ENCODE measurements around the gene COPE. TPM values are rescaled to one million over a fixed set of nuclear protein-coding genes. Genes with fewer than 3 reads are reported as not detected.
"Not testable (repeated sequence)": the region's sequence is repeated elsewhere in the genome, so short reads cannot be mapped to it uniquely, and the experiment has no call there.

COPE gene
- polyA plus RNA-seq, 3 donors from 2014 or later = 378 to 407 (median 401) TPM

GRCh38 chr19:18931316-18932162 is 12.4 kb upstream of the COPE start:
- no peak for DNase-seq
- H3K4me1 Mint-ChIP-seq = peaks cover 5 to 9% of the 10 kb centered on the region in 2 donors
- H3K27ac Mint-ChIP-seq = no peak overlapping the region
- peaks cover 0 to 3% (median 0%) of the 10 kb centered on the region in 3 donors for H3K36me3 Mint-ChIP-seq
- peaks cover 3 to 15% (median 8%) of the 10 kb centered on the region in 3 donors for H3K27me3 Mint-ChIP-seq (ENCODE audit: low read depth in 3 of 3)
- no peaks in the 10 kb centered on the region for H3K9me3 Mint-ChIP-seq
- H3K4me3 Mint-ChIP-seq = no peak overlapping the region

GRCh38 chr19:18929311-18929710 is 10.1 kb upstream of the COPE start:
- no peak for DNase-seq
- Mint-ChIP-seq H3K4me1 (peaks cover 5 to 8% of the 10 kb centered on the region in 2 donors), H3K9me3 (no peaks in the 10 kb centered on the region), H3K27ac (no peak overlapping the region), H3K27me3 (ENCODE audit: low read depth in 3 of 3) (peaks cover 1 to 11% (median 3%) of the 10 kb centered on the region in 3 donors), H3K4me3 (no peak overlapping the region), H3K36me3 (peaks cover 3 to 13% (median 3%) of the 10 kb centered on the region in 3 donors)

GRCh38 chr19:18928018-18928805 is 9.0 kb upstream of the COPE start:
- H3K27ac Mint-ChIP-seq = no peak overlapping the region

GRCh38 chr19:18924684-18925213 is 5.6 kb upstream of the COPE start:
- Mint-ChIP-seq H3K4me3 (peak overlapping the region in 1 of 5 donors; percentile 21), H3K27ac (peak overlapping the region in 1 of 6 donors; percentile 58), H3K36me3 (peaks cover 4 to 18% (median 6%) of the 10 kb centered on the region in 3 donors), H3K4me1 (peaks cover 12 to 13% of the 10 kb centered on the region in 2 donors), H3K27me3 (ENCODE audit: low read depth in 3 of 3) (peaks cover 0 to 2% (median 0%) of the 10 kb centered on the region in 3 donors), H3K9me3 (no peaks in the 10 kb centered on the region)
- no peak for DNase-seq

More at GRCh38 chr19:18928018-18928805, 9.0 kb upstream of the COPE start:
- H3K9me3 Mint-ChIP-seq = no peaks in the 10 kb centered on the region
- DNase-seq = no peak
- H3K27me3 Mint-ChIP-seq (ENCODE audit: low read depth in 3 of 3) = peaks cover 1 to 5% (median 1%) of the 10 kb centered on the region in 3 donors
- no peak overlapping the region for H3K4me3 Mint-ChIP-seq
- peaks cover 5 to 6% of the 10 kb centered on the region in 2 donors for H3K4me1 Mint-ChIP-seq
- H3K36me3 Mint-ChIP-seq = peaks cover 4 to 15% (median 6%) of the 10 kb centered on the region in 3 donors

GRCh38 chr19:18922228-18922985 is 3.2 kb upstream of the COPE start:
- H3K36me3 Mint-ChIP-seq = peaks cover 4 to 18% (median 6%) of the 10 kb centered on the region in 3 donors
- peaks cover 30 to 36% of the 10 kb centered on the region in 2 donors for H3K4me1 Mint-ChIP-seq
- H3K9me3 Mint-ChIP-seq = no peaks in the 10 kb centered on the region
- DNase-seq = no peak
- no peak overlapping the region for H3K27ac Mint-ChIP-seq
- H3K27me3 Mint-ChIP-seq (ENCODE audit: low read depth in 3 of 3) = peaks cover 0 to 9% (median 4%) of the 10 kb centered on the region in 3 donors
- H3K4me3 Mint-ChIP-seq = no peak overlapping the region

GRCh38 chr19:18921593-18921992 is 2.4 kb upstream of the COPE start:
- H3K36me3 Mint-ChIP-seq = peaks cover 4 to 14% (median 6%) of the 10 kb centered on the region in 3 donors

GRCh38 chr19:18920400-18920799 is 1.2 kb upstream of the COPE start:
- H3K4me1 Mint-ChIP-seq = peaks cover 44 to 48% of the 10 kb centered on the region in 2 donors

More at GRCh38 chr19:18921593-18921992, 2.4 kb upstream of the COPE start:
- Mint-ChIP-seq H3K27ac (no peak overlapping the region), H3K27me3 (ENCODE audit: low read depth in 3 of 3) (peaks cover 0 to 10% (median 4%) of the 10 kb centered on the region in 3 donors), H3K4me3 (peak overlapping the region in 3 of 5 donors; percentile 10 to 73 (median 72)), H3K9me3 (no peaks in the 10 kb centered on the region), H3K4me1 (peaks cover 36 to 43% of the 10 kb centered on the region in 2 donors)
- no peak for DNase-seq

GRCh38 chr19:18919900-18920214 is 670 bp upstream of the COPE start:
- Mint-ChIP-seq H3K4me3 (peak overlapping the region; percentile 80 to 99 (median 94)), H3K27ac (peak overlapping the region; percentile 63 to 99 (median 96)), H3K27me3 (ENCODE audit: low read depth in 3 of 3) (peaks cover 0 to 10% (median 4%) of the 10 kb centered on the region in 3 donors), H3K36me3 (peaks cover 4 to 8% (median 6%) of the 10 kb centered on the region in 3 donors), H3K9me3 (no peaks in the 10 kb centered on the region), H3K4me1 (peaks cover 46 to 48% of the 10 kb centered on the region in 2 donors)
- no peak for DNase-seq

More at GRCh38 chr19:18920400-18920799, 1.2 kb upstream of the COPE start:
- Mint-ChIP-seq H3K4me3 (peak overlapping the region; percentile 80 to 99 (median 94)), H3K36me3 (peaks cover 4 to 8% (median 6%) of the 10 kb centered on the region in 3 donors), H3K27ac (peak overlapping the region in 4 of 6 donors; percentile 63 to 99 (median 96)), H3K9me3 (no peaks in the 10 kb centered on the region), H3K27me3 (ENCODE audit: low read depth in 3 of 3) (peaks cover 0 to 10% (median 4%) of the 10 kb centered on the region in 3 donors)
- no peak for DNase-seq

- Mint-ChIP-seq H3K4me3 (peak overlapping the region; percentile 57 to 97 (median 80)), H3K4me1 (peaks cover 49 to 61% of the 10 kb centered on the region in 2 donors), H3K27me3 (ENCODE audit: low read depth in 3 of 3) (peaks cover 0 to 12% (median 6%) of the 10 kb centered on the region in 3 donors), H3K27ac (peak overlapping the region in 5 of 6 donors; percentile 39 to 86 (median 66))
- H3K9me3 Mint-ChIP-seq, DNase-seq, H3K36me3 Mint-ChIP-seq: not testable (repeated sequence)
Measured at GRCh38 chr19:18917593-18917992, 1.6 kb downstream of the COPE start.

GRCh38 chr19:18915639-18916038 is 3.5 kb downstream of the COPE start:
- H3K9me3 Mint-ChIP-seq = no peaks in the 10 kb centered on the region
- H3K4me1 Mint-ChIP-seq = peaks cover 45 to 56% of the 10 kb centered on the region in 2 donors
- peak overlapping the region in 1 of 5 donors; percentile 25 for H3K4me3 Mint-ChIP-seq
- peak overlapping the region in 3 of 6 donors; percentile 40 to 64 (median 49) for H3K27ac Mint-ChIP-seq
- DNase-seq = peak in 2 of 3 donors; percentile 20 to 35
- H3K36me3 Mint-ChIP-seq = peaks cover 0 to 3% (median 3%) of the 10 kb centered on the region in 3 donors
- peaks cover 0 to 15% (median 6%) of the 10 kb centered on the region in 3 donors for H3K27me3 Mint-ChIP-seq (ENCODE audit: low read depth in 3 of 3)

- no peak overlapping the region for H3K27ac Mint-ChIP-seq
- DNase-seq = no peak
- H3K27me3 Mint-ChIP-seq (ENCODE audit: low read depth in 3 of 3) = peaks cover 2 to 7% (median 3%) of the 10 kb centered on the region in 3 donors
- H3K36me3 Mint-ChIP-seq = peaks cover 0 to 7% (median 6%) of the 10 kb centered on the region in 3 donors
- H3K4me1 Mint-ChIP-seq = peaks cover 26 to 36% of the 10 kb centered on the region in 2 donors
- no peaks in the 10 kb centered on the region for H3K9me3 Mint-ChIP-seq
- H3K4me3 Mint-ChIP-seq = no peak overlapping the region
Measured at GRCh38 chr19:18913466-18913865, 5.7 kb downstream of the COPE start.

GRCh38 chr19:18912933-18913332 is 6.3 kb downstream of the COPE start:
- peaks cover 0 to 7% (median 6%) of the 10 kb centered on the region in 3 donors for H3K36me3 Mint-ChIP-seq
- peaks cover 2 to 7% (median 3%) of the 10 kb centered on the region in 3 donors for H3K27me3 Mint-ChIP-seq (ENCODE audit: low read depth in 3 of 3)
- H3K4me3 Mint-ChIP-seq = no peak overlapping the region
- peaks cover 22 to 31% of the 10 kb centered on the region in 2 donors for H3K4me1 Mint-ChIP-seq
- H3K27ac Mint-ChIP-seq = no peak overlapping the region
- DNase-seq = no peak
- no peaks in the 10 kb centered on the region for H3K9me3 Mint-ChIP-seq
